ENCODE data around the gene CDKL2. TPM values are rescaled to one million over a fixed set of nuclear protein-coding genes. Genes with fewer than 3 reads are reported as not detected.

The CDKL2 gene
- total RNA-seq, 2 donors from 2014 or later: 1.6 to 4.6 TPM

DNA sequence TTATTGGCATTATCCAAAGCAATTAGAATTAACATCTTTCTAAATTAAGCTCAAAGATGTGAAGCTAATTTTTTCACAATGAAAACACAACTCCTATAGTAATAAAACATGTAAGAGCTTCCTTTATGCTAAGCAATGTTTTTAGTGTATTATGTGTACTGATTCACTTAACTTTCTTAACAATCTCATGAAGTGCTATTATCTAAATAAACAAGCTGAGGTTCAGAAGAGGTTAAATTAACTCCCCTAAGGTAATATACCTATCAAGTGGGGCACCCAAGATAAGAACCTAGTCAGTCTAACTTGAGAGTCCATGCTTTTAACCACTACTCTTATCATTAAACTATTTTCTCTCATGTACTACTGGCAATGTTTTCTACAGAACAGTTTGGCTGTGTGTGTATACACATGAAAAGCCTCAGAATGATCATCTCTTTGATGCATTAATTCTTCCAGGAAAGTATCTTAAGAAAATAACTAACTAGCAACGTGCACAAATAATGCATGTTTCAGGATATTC lies 29.2 kb upstream of the CDKL2 start:
- intact Hi-C loops (cut with DNase I): no loop called here
- peaks cover 2 to 11% of the 10 kb centered on the region in 2 donors for H3K36me3 ChIP-seq (replicated peaks in 1 of 2; ENCODE audit: insufficient read depth in 1 of 2, low read depth in 2 of 2)

DNA sequence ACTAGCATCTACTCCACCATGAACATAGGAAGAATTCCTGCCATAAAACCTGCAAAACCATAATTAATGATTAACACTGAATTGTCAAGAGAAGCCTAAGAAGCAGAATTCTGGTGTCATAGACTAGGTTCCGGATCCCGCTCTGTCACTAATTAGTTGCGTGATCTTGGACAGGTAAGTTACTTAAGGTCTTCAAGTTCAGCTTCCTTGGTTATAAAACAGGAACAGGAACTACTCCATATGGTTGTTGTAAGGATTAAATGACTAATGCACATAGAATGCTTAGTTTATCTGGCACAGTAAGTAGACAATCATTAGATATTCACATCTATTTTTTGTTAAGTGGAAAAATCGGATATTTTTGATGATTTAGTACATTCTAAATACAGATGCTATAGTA lies 28.5 kb upstream of the CDKL2 start:
- TF ChIP-seq POLR2A (IDR thresholded peaks at IDR 0.05): no peak
- TF ChIP-seq, protein P1, sequence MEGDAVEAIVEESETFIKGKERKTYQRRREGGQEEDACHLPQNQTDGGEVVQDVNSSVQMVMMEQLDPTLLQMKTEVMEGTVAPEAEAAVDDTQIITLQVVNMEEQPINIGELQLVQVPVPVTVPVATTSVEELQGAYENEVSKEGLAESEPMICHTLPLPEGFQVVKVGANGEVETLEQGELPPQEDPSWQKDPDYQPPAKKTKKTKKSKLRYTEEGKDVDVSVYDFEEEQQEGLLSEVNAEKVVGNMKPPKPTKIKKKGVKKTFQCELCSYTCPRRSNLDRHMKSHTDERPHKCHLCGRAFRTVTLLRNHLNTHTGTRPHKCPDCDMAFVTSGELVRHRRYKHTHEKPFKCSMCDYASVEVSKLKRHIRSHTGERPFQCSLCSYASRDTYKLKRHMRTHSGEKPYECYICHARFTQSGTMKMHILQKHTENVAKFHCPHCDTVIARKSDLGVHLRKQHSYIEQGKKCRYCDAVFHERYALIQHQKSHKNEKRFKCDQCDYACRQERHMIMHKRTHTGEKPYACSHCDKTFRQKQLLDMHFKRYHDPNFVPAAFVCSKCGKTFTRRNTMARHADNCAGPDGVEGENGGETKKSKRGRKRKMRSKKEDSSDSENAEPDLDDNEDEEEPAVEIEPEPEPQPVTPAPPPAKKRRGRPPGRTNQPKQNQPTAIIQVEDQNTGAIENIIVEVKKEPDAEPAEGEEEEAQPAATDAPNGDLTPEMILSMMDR (IDR thresholded peaks at IDR 0.05): no peak
- no peaks in the 10 kb centered on the region for H3K9me3 ChIP-seq
- H3K4me3 ChIP-seq: no peak overlapping the region
- intact Hi-C loops (cut with DNase I): no loop called here
- ATAC-seq (no peak), DNase-seq (no peak)
- WGBS, 2 donors: 68 to 87% methylated on average over 4 of the region's 4 CpGs
- no peaks in the 10 kb centered on the region for H3K4me1 ChIP-seq
- H3K36me3 ChIP-seq (replicated peaks in 1 of 2; ENCODE audit: insufficient read depth in 1 of 2, low read depth in 2 of 2): peaks cover 3 to 11% of the 10 kb centered on the region in 2 donors
- no peak overlapping the region for H3K27ac ChIP-seq
- H3K27me3 ChIP-seq: no peaks in the 10 kb centered on the region

More for the DNA sequence above, 29.2 kb upstream of the CDKL2 start:
- no peak for ATAC-seq
- TF ChIP-seq POLR2A (IDR thresholded peaks at IDR 0.05): no peak
- TF ChIP-seq, protein P1 (IDR thresholded peaks at IDR 0.05): no peak
- no peak for DNase-seq
- no peak overlapping the region for H3K4me3 ChIP-seq
- H3K4me1 ChIP-seq: no peaks in the 10 kb centered on the region
- no peak overlapping the region for H3K27ac ChIP-seq
- H3K9me3 ChIP-seq: no peaks in the 10 kb centered on the region
- WGBS, 2 donors: 74 to 93% methylated on average over 1 of the region's 1 CpG
- H3K27me3 ChIP-seq: no peaks in the 10 kb centered on the region

DNA sequence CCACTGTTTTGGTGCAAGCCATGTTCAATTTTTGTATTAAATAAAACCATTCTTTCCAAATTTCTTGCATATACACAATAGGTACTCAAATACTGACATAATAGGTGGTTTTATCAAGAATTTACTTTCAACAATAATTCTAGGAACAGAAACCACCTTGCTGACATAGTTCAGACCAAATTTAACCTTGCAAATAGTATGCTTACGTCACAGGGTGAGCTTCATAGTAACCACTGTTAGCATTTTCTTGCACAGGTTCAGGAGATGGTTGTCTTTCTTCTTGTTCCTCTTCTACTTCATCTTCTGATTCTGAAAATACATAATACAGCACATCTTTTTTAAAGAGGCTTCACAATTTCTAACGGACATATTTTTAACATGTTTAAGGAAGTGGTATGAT lies 25.2 kb upstream of the CDKL2 start:
- no peak overlapping the region for H3K27ac ChIP-seq
- peaks cover 3 to 14% of the 10 kb centered on the region in 2 donors for H3K36me3 ChIP-seq (replicated peaks in 1 of 2; ENCODE audit: insufficient read depth in 1 of 2, low read depth in 2 of 2)
- H3K4me3 ChIP-seq: no peak overlapping the region
- no peak for TF ChIP-seq POLR2A (IDR thresholded peaks at IDR 0.05)
- TF ChIP-seq, protein P1 (IDR thresholded peaks at IDR 0.05): no peak
- intact Hi-C loops (cut with DNase I): no loop called here
- DNase-seq: no peak
- no peaks in the 10 kb centered on the region for H3K4me1 ChIP-seq
- H3K27me3 ChIP-seq: no peaks in the 10 kb centered on the region
- no peak for ATAC-seq
- no peaks in the 10 kb centered on the region for H3K9me3 ChIP-seq
- 76 to 81% methylated on average over 2 of the region's 2 CpGs for WGBS, 2 donors

DNA sequence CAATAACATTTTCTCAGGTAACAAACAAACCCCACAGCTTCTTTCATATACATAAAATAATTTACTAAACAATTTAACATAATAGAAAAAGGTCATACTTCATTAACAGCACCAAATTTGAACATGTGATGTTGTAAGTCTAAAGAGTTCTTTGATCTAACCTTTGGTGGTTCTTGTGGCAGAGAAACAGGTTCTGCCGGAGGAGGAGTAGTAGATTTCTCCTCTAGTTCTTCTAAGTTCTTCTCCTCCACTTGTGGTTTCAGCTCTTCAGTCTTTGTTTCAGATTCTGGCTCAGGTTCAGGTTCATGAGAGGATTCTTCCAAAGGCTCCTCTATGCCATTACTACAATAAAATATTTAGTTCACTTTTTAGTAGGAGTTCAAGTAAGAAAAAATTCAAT lies 24.6 kb upstream of the CDKL2 start:
- H3K4me3 ChIP-seq: no peak overlapping the region
- intact Hi-C loops (cut with DNase I): no loop called here
- H3K4me1 ChIP-seq: no peaks in the 10 kb centered on the region
- no peaks in the 10 kb centered on the region for H3K27me3 ChIP-seq
- 84 to 96% methylated on average over 1 of the region's 1 CpG for WGBS, 2 donors
- H3K9me3 ChIP-seq: no peaks in the 10 kb centered on the region
- ATAC-seq (no peak), DNase-seq (no peak)
- peaks cover 3 to 15% of the 10 kb centered on the region in 2 donors for H3K36me3 ChIP-seq (replicated peaks in 1 of 2; ENCODE audit: insufficient read depth in 1 of 2, low read depth in 2 of 2)
- no peak overlapping the region for H3K27ac ChIP-seq
- TF ChIP-seq POLR2A (IDR thresholded peaks at IDR 0.05): no peak
- TF ChIP-seq, protein P1 (IDR thresholded peaks at IDR 0.05): no peak

DNA sequence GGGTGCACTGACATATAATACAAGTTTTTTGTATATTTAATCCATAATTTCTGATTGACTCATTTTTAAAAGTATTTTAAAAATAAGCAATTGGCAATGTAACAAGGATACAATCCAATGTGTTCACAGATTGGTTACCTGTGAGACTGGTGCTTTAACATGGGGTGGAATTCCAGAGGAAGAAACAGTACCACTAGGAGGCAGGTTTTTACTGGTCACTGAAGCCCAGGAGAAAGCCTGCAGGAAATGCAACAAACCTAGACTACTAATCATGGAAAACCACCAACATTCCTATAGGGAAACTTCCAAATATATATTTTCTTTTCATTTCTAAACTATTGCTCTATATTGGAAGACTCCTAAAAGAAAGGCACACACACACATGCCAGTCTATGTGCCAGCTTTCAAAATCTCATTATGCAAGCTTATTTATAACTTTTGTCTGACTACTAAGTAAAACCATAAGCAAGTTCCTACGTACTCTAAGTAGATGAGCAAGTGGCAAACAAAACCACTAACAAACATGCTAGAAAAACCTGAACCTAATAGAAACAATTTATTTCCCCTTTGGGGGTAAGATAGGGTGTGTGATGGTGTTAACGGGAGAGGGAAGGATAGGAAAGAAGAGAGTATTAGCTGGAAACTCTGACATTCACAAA lies 23.6 kb upstream of the CDKL2 start:
- Histone ChIP-seq H3K36me3 (replicated peaks in 1 of 2; ENCODE audit: insufficient read depth in 1 of 2, low read depth in 2 of 2) (peaks cover 3 to 18% of the 10 kb centered on the region in 2 donors), H3K27ac (no peak overlapping the region), H3K27me3 (no peaks in the 10 kb centered on the region), H3K4me3 (no peak overlapping the region), H3K4me1 (no peaks in the 10 kb centered on the region), H3K9me3 (no peaks in the 10 kb centered on the region)
- ATAC-seq (peak; percentile 40), DNase-seq (peak in 1 of 4 donors; percentile 28)
- TF ChIP-seq POLR2A (IDR thresholded peaks at IDR 0.05): no peak
- TF ChIP-seq, protein P1 (IDR thresholded peaks at IDR 0.05): peak in 6 of 7 experiments; percentile 14 to 53 (median 38)
- intact Hi-C loops (cut with DNase I): no loop called here
- WGBS, 2 donors: 88 to 90% methylated on average over 2 of the region's 2 CpGs

All from body of pancreas (tissue), 4 donors.